HEK293 (cell line): ENCODE measurements around the gene FSTL5.

ENCODE experiments used
- CTCF ChIA-PET: fragments of 350-600 bp; formaldehyde crosslinking; extraction: SDS; loops from one replicate; lab custom pipeline; 2021; ENCODE audit warnings: antibody characterized with exemption; lab: Yijun Ruan, JAX
- POLR2A ChIA-PET: fragments of 300-600 bp; formaldehyde crosslinking; extraction: SDS; loops from one replicate; lab custom pipeline; 2020; ENCODE audit warnings: antibody characterized with exemption, inconsistent platforms; lab: Yijun Ruan, JAX
- H3K27ac ChIP-seq: fragments of 200-500 bp; sonication (Bioruptor generic); 2 replicates; pipeline ENCODE4 v1.5.1; 2014; ENCODE audit warnings: low read depth, low read length, control low read depth, inconsistent platforms; ENCODE audit errors: extremely low read depth
- H3K36me3 ChIP-seq, 2 experiments: fragments of 200-500 bp in 1 of 2; sonication (Bioruptor generic) in 1 of 2; 1 replicate in 1 of 2; 2 replicates in 1 of 2; pipeline ENCODE4 v1.5.1; 2014 to 2017; ENCODE audit warnings: inconsistent platforms in 2 of 2, low read length in 2 of 2; ENCODE audit not compliant: control insufficient read depth in 2 of 2, insufficient read depth in 1 of 2
- H3K4me1 ChIP-seq: fragments of 200-500 bp; sonication (Bioruptor generic); 2 replicates; pipeline ENCODE4 v1.5.1; 2014; ENCODE audit warnings: mild to moderate bottlenecking, low read length, inconsistent platforms; ENCODE audit not compliant: control insufficient read depth, insufficient read depth
- H3K4me3 ChIP-seq: 2 replicates; pipeline ENCODE4 v1.5.1; 2011; ENCODE audit warnings: low read depth, mild to moderate bottlenecking, control low read depth, low read length, moderate library complexity
- H3K9me3 ChIP-seq: fragments of 200-500 bp; sonication (Bioruptor generic); 2 replicates; pipeline ENCODE4 v1.5.1; 2014; ENCODE audit warnings: low read depth, low read length, inconsistent platforms; ENCODE audit not compliant: control insufficient read depth, insufficient read depth
- FEZF1 ChIP-seq: fragments of 450-650 bp; formaldehyde crosslinking; IDR thresholded peaks from 2 replicates; pipeline ENCODE4 v1.5.1; 2016; ENCODE audit warnings: missing biosample characterization, missing genetic modification characterization
- GFI1B ChIP-seq: fragments of 450-650 bp; formaldehyde crosslinking; IDR thresholded peaks from 2 replicates; pipeline ENCODE4 v1.5.1; 2016; ENCODE audit warnings: missing biosample characterization, missing genetic modification characterization
- PRDM2 ChIP-seq: fragments of 450-650 bp; formaldehyde crosslinking; IDR thresholded peaks from 2 replicates; pipeline ENCODE4 v1.5.1; 2016; ENCODE audit warnings: missing biosample characterization, missing genetic modification characterization, borderline replicate concordance
- ZNF10 ChIP-seq: fragments of 450-650 bp; formaldehyde crosslinking; IDR thresholded peaks from 2 replicates; pipeline ENCODE4 v1.5.1; 2017; ENCODE audit warnings: missing biosample characterization, missing genetic modification characterization
- ZNF112 ChIP-seq: fragments of 450-650 bp; formaldehyde crosslinking; IDR thresholded peaks from 2 replicates; pipeline ENCODE4 v1.5.0; 2017; ENCODE audit warnings: missing biosample characterization, missing genetic modification characterization
- ZNF146 ChIP-seq: fragments of 450-650 bp; formaldehyde crosslinking; IDR thresholded peaks from 2 replicates; pipeline ENCODE4 v1.5.1; 2016; ENCODE audit warnings: missing biosample characterization, missing genetic modification characterization
- ZNF174 ChIP-seq: fragments of 450-650 bp; formaldehyde crosslinking; IDR thresholded peaks from 2 replicates; pipeline ENCODE4 v1.5.0; 2017; ENCODE audit warnings: missing biosample characterization, mild to moderate bottlenecking, missing genetic modification characterization
- ZNF202 ChIP-seq: fragments of 450-650 bp; formaldehyde crosslinking; IDR thresholded peaks from 2 replicates; pipeline ENCODE4 v1.5.1; 2016; ENCODE audit warnings: missing biosample characterization, missing genetic modification characterization, borderline replicate concordance
- ZNF211 ChIP-seq: fragments of 450-650 bp; formaldehyde crosslinking; IDR thresholded peaks from 2 replicates; pipeline ENCODE4 v1.5.1; 2016; ENCODE audit warnings: low read depth, missing biosample characterization, missing genetic modification characterization
- ZNF221 ChIP-seq: fragments of 450-650 bp; formaldehyde crosslinking; IDR thresholded peaks from 2 replicates; pipeline ENCODE4 v1.5.1; 2017; ENCODE audit warnings: missing biosample characterization, missing genetic modification characterization, borderline replicate concordance
- ZNF223 ChIP-seq: fragments of 450-650 bp; formaldehyde crosslinking; IDR thresholded peaks from 2 replicates; pipeline ENCODE4 v1.5.1; 2016; ENCODE audit warnings: missing biosample characterization, missing genetic modification characterization
- ZNF248 ChIP-seq: fragments of 450-650 bp; formaldehyde crosslinking; IDR thresholded peaks from 2 replicates; pipeline ENCODE4 v1.5.1; 2017; ENCODE audit warnings: missing biosample characterization, missing genetic modification characterization
- ZNF354C ChIP-seq: fragments of 450-650 bp; formaldehyde crosslinking; IDR thresholded peaks from 2 replicates; pipeline ENCODE4 v1.5.1; 2016; ENCODE audit warnings: missing biosample characterization, missing genetic modification characterization, low read depth, borderline replicate concordance
- ZNF394 ChIP-seq: fragments of 450-650 bp; formaldehyde crosslinking; IDR thresholded peaks from 2 replicates; pipeline ENCODE4 v1.5.1; 2016; ENCODE audit warnings: missing biosample characterization, missing genetic modification characterization, mild to moderate bottlenecking, moderate library complexity, borderline replicate concordance
- ZNF473 ChIP-seq: fragments of 450-650 bp; formaldehyde crosslinking; IDR thresholded peaks from 2 replicates; pipeline ENCODE4 v1.5.1; 2017; ENCODE audit warnings: missing biosample characterization, missing genetic modification characterization
- ZNF514 ChIP-seq: fragments of 450-650 bp; formaldehyde crosslinking; IDR thresholded peaks from 2 replicates; pipeline ENCODE4 v1.5.1; 2016; ENCODE audit warnings: missing biosample characterization, missing genetic modification characterization
- ZNF555 ChIP-seq: fragments of 450-650 bp; formaldehyde crosslinking; conservative IDR thresholded peaks from 2 replicates; pipeline ENCODE4 v1.5.1; 2017; ENCODE audit warnings: missing biosample characterization, mild to moderate bottlenecking, missing genetic modification characterization, inconsistent platforms
- ZNF558 ChIP-seq: fragments of 450-650 bp; formaldehyde crosslinking; IDR thresholded peaks from 2 replicates; pipeline ENCODE4 v1.5.1; 2016; ENCODE audit warnings: missing biosample characterization, missing genetic modification characterization
- ZNF621 ChIP-seq: fragments of 450-650 bp; formaldehyde crosslinking; IDR thresholded peaks from 2 replicates; pipeline ENCODE4 v1.5.1; 2017; ENCODE audit warnings: missing biosample characterization, missing genetic modification characterization
- ZNF654 ChIP-seq: fragments of 450-650 bp; formaldehyde crosslinking; IDR thresholded peaks from 2 replicates; pipeline ENCODE4 v1.5.1; 2016; ENCODE audit warnings: low read depth, missing biosample characterization, missing genetic modification characterization
- ZNF830 ChIP-seq: fragments of 450-650 bp; IDR thresholded peaks from 2 replicates; pipeline ENCODE4 v1.5.0; 2018; ENCODE audit warnings: missing biosample characterization, missing genetic modification characterization, low read depth, mild to moderate bottlenecking, moderate library complexity
- ZNF843 ChIP-seq: fragments of 450-650 bp; formaldehyde crosslinking; IDR thresholded peaks from 2 replicates; pipeline ENCODE4 v1.5.1; 2016; ENCODE audit warnings: missing biosample characterization, missing genetic modification characterization

FSTL5 gene

GRCh38 chr4:161850631-161851030 lies 313.2 kb downstream of the FSTL5 start:
- H3K36me3 ChIP-seq, result no peaks in the 10 kb centered on the region
- no peaks in the 10 kb centered on the region for H3K4me1 ChIP-seq
- CTCF ChIA-PET, result no interaction called here
- no peak overlapping the region for H3K27ac ChIP-seq
- TF ChIP-seq ZNF223 (tag by site-specific recombination) (no peak), ZNF654 (tag by site-specific recombination) (no peak), ZNF146 (tag by site-specific recombination) (peak; percentile 29; the same call in 1 of the 2 replicates)
- H3K9me3 ChIP-seq, result no peaks in the 10 kb centered on the region
- POLR2A ChIA-PET, result no interaction called here
- H3K4me3 ChIP-seq, result no peak overlapping the region

GRCh38 chr4:161841759-161842158 lies 322.0 kb downstream of the FSTL5 start:
- CTCF ChIA-PET, result no interaction called here
- Histone ChIP-seq H3K36me3 (no peaks in the 10 kb centered on the region), H3K4me3 (no peak overlapping the region), H3K4me1 (no peaks in the 10 kb centered on the region), H3K9me3 (no peaks in the 10 kb centered on the region), H3K27ac (no peak overlapping the region)
- TF ChIP-seq ZNF10 (tag by site-specific recombination), result no peak
- TF ChIP-seq ZNF221 (tag by site-specific recombination), result no peak
- no peak for TF ChIP-seq ZNF174 (tag by site-specific recombination)
- TF ChIP-seq FEZF1 (tag by site-specific recombination), result no peak
- no peak for TF ChIP-seq PRDM2 (tag by site-specific recombination)
- TF ChIP-seq ZNF621 (tag by site-specific recombination), result no peak
- TF ChIP-seq ZNF354C (tag by site-specific recombination), result no peak
- no peak for TF ChIP-seq ZNF202
- no peak for TF ChIP-seq ZNF514 (tag by site-specific recombination)
- no peak for TF ChIP-seq ZNF558 (tag by site-specific recombination)
- TF ChIP-seq ZNF473, result no peak
- TF ChIP-seq ZNF112 (tag by site-specific recombination), result no peak
- TF ChIP-seq ZNF248 (tag by site-specific recombination), result no peak
- no peak for TF ChIP-seq ZNF555 (tag by site-specific recombination)
- no peak for TF ChIP-seq ZNF830
- no peak for TF ChIP-seq GFI1B (tag by site-specific recombination)
- no peak for TF ChIP-seq ZNF211 (tag by site-specific recombination)
- no peak for TF ChIP-seq ZNF394
- no peak for TF ChIP-seq ZNF843
- POLR2A ChIA-PET, result no interaction called here
